ENCODE measurements around the gene CRAT.

CRAT gene

DNA sequence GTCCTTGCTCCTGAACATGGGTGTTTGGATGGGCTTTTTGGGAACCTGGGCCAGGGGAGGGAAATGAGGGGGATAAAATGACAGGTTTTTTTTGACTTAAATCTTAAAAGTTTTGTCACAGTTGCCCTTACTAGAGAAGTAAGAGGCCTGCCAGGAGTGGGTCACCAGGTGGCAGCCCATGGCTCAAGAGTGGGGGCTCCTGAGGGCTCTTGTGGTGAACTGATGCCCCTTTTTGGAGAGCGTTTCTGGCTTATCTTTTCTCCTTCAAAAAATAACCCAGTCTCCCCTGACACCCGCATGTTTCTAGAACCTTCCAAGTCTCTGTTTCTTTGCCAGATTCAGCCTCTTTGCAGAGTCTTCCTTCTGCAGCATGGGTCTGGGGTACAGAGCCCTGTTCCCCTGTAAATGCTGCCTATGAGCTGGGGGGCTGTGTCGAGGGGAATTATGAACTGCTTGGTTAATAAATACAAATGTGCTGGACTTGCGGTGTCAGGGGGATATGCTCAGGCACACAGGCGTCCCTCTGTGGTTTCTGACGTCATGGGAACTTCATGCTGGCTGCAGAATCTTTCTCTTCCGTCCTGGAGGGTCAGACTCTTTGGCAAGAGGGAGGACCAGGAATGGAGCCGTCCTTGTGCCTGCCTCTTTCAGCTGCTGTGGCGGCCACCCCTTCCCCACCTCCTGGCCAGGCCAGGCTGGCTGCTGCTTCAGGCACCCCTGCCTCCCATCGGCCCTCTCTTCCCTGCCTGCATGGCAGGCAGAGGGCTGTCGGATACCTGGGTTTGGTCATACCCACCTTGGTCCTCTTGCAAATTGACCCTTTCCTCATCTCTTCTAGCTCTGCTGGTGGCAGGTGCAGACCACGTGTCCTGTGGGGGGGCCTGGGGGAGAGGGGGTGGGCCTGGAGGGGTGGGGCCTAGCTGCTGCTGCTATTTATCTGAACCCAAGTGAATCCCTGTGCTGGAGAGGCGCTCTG is 30.8 kb upstream of the CRAT start:
- no peak for TF ChIP-seq CTCF (IDR thresholded peaks at IDR 0.05; ENCODE audit: low read depth, low read length)
- H3K4me3 ChIP-seq (ENCODE audit: low read depth, low read length): peak overlapping the region; percentile 33

DNA sequence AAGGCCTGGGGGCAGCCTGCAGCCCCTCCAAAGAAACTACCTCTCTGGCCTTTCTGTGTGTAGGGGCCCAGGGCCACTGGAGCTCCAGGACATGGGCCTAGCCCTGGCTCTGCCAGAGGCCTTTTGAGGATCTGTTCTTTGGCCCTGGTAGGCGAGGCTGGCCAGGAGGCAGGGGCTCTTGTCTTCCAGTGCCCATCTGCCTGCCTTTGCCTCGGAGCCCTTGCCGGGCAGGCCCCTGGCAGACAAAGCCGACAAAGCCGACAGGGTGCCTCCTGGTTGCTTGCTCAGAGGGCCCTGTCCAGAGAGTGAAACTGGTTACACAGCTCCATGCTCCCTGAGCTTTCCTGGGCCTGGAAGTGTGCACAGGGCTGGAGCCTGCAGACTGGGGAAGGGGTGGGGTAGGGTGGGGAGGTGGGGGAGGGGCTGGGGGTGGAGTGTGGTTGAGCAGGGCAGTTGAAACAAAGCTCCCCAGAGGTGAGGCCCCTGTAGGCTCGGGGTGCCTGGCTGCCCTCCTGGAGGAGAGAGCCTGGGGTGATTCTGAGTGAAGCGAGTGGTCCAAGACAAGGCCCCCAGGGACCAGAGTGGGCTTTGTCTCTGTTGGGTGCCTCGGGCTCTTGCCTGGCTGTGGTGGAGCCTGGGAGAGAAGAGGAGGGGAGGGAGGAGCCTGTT is 29.9 kb upstream of the CRAT start:
- TF ChIP-seq CTCF (IDR thresholded peaks at IDR 0.05; ENCODE audit: low read depth, low read length): no peak
- peak overlapping the region; percentile 60 for H3K4me3 ChIP-seq (ENCODE audit: low read depth, low read length)

DNA sequence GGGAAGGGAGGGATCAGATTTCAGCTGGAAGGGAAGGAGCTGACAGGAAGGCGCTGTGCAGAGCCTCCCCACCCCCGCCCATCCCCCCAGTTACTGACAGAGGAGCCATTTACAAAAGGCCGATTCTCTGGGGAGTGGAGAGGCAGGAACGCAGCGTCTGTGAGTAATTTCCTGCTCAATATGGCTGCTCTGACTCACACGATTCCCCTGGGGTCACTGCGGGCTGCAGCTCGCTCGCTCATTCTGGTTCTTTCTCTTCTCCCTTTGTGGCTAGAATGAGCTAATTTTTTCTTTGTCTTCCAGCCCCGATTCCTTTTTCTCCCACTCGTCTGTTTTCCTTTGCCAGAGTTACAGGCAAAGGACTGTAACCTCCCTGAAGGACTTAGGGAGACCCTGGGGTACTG is 29.4 kb upstream of the CRAT start:
- no peak for TF ChIP-seq CTCF (IDR thresholded peaks at IDR 0.05; ENCODE audit: low read depth, low read length)
- peak overlapping the region; percentile 60 for H3K4me3 ChIP-seq (ENCODE audit: low read depth, low read length)

DNA sequence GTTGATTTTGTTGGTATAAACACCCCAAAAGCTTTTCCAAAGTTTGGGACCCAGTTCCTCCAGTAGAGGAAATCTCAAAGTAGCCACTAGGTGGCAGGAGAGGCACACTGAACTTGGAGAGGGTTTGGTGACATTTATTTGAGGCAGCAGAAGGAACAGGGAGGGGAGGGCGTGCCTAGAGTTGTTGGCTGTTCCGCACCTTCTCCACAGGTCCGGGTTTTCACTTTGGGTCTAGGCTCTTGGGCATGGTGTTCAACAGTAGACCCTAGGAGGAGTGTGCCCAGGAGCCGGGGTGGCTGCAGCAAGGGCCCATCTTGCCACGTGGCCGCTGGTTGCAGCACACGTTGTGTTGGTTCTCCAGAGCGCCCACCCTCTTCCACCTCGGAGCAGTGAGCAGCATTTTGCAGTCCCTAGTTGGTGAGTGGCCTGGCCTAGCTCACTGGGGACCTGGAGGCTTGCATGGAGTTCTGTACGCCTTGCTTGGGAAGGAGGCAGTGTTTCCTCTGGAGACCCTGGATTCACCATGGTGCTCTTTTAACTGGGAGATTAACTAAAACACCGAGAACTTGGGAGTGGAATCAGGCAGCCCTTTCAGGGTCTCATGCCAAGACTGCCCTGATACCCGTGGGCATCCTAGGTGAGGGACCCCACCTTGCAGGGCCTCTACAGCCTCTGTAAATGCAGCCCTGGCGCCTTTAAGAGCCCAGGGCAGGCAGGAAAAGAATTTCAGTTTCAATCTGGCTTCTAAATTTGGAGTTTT is 28.8 kb upstream of the CRAT start:
- H3K4me3 ChIP-seq (ENCODE audit: low read depth, low read length): peak overlapping the region; percentile 40
- peak; percentile 79 for TF ChIP-seq CTCF (IDR thresholded peaks at IDR 0.05; ENCODE audit: low read depth, low read length)

GRCh38 chr9:129138476-129139232 is 28.1 kb upstream of the CRAT start:
- no peak for TF ChIP-seq CTCF (IDR thresholded peaks at IDR 0.05; ENCODE audit: low read depth, low read length)
- no peak overlapping the region for H3K4me3 ChIP-seq (ENCODE audit: low read depth, low read length)

- no peak for TF ChIP-seq CTCF (IDR thresholded peaks at IDR 0.05; ENCODE audit: low read depth, low read length)
Measured at GRCh38 chr9:129138144-129138462, 27.5 kb upstream of the CRAT start.

More at GRCh38 chr9:129138144-129138462, 27.5 kb upstream of the CRAT start:
- H3K4me3 ChIP-seq (ENCODE audit: low read depth, low read length): no peak overlapping the region

Data from WI38 (cell line).